ENCODE results near the gene ARSB. TPM values are rescaled to one million over a fixed set of nuclear protein-coding genes. Genes with fewer than 3 reads are reported as not detected.

Gene ARSB
- polyA plus RNA-seq, 2 of the 4 experiments (the other 2 are of a cell fraction), result 8.4 to 13.4 TPM

DNA sequence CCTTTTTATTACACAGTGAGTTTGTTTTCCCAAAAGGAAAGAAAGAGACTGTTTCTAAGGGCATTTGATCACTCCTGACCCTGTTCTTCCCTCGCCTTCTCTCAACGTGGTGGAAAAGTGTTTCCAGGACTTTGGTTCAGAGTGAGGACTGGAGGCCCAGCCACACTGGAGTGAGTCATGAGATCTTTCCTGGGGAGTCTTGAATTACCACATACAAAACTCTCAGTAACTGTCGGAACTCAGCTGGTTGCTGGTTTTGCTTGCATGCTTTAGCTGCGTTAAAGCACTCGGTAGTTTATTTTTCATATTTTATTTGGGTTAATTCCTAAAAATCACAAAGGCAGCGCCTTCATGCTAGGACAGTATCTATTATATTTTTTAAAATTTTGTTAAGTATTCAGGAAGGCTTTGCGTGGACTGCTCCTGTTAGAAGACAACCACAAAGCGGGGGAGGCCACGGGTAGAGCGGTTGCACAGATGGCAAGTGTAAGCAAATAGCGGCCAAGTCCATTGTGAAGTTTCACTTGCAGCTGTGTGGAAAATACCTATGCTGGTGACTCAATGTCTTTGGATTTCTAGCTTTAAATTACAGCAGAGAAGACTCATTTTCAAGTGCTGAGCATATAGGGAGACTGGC lies 77.7 kb downstream of the ARSB start:
- FAIRE-seq, result no peak
- H3K4me2 ChIP-seq, result no peak overlapping the region
- POLR2A ChIA-PET, result no interaction called here

DNA sequence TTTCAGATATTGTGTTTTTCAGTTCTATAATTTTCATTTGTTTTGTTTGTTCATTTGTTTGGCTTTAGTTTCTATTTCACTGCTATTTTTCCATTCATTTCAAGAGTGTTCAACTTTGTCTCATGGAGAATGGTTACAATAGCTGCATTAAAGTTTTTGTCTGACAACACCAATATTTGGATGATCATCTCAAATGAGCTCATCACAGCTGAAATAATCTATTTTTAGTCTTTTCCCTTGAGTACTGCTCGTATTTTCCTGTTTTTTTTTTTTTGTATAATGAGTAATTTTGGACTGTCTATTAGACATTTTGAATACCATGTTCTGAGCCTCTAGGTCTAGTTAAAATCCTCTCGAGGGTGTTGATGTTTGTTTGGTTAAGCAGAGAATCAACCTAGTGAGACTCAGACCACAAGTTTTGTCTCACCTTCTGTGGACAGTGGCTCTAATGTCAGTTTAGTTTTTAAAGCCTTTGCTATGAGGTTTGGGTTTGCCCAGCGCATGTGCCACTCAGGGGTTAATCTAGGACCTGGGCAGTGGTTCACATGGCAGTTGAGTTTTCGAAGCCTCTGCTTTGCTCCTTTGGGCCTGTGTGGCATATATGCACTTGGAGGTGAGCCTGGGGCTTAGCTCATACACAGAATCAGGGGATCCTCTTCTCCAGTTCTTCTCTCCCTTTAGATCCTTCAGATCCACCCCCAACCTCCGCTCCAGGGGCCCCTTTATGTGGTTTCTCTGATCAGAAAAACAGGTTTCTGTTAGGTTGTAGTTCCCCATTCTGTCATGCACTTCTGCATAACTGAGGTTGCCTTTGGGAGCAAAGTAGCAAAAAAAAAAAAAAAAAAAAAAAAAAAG lies 79.8 kb downstream of the ARSB start:
- DNase-seq (ENCODE audit: low read depth in 1 of 2, low spot score in 1 of 2) (no peak), ATAC-seq (no peak), FAIRE-seq (no peak)
- TF ChIP-seq JUNB (IDR thresholded peaks at IDR 0.05), result no peak
- no peak for TF ChIP-seq KDM1A (IDR thresholded peaks at IDR 0.05; ENCODE audit: low read depth)
- no peak for TF ChIP-seq HEYL (CRISPR knock-in tag; IDR thresholded peaks at IDR 0.05)
- TF ChIP-seq PHF8 (IDR thresholded peaks at IDR 0.05; ENCODE audit: borderline replicate concordance, low read depth), result no peak
- TF ChIP-seq, protein P1, sequence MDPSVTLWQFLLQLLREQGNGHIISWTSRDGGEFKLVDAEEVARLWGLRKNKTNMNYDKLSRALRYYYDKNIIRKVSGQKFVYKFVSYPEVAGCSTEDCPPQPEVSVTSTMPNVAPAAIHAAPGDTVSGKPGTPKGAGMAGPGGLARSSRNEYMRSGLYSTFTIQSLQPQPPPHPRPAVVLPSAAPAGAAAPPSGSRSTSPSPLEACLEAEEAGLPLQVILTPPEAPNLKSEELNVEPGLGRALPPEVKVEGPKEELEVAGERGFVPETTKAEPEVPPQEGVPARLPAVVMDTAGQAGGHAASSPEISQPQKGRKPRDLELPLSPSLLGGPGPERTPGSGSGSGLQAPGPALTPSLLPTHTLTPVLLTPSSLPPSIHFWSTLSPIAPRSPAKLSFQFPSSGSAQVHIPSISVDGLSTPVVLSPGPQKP (IDR thresholded peaks at IDR 0.05; ENCODE audit: low read depth, low read length), result no peak
- no peak for TF ChIP-seq HDAC2 (IDR thresholded peaks at IDR 0.05)
- TF ChIP-seq NR3C1 (IDR thresholded peaks at IDR 0.05), result no peak
- TF ChIP-seq RNF2 (IDR thresholded peaks at IDR 0.05; ENCODE audit: borderline replicate concordance, low read depth), result no peak
- TF ChIP-seq E2F6 (IDR thresholded peaks at IDR 0.05; ENCODE audit: borderline replicate concordance, low read depth), result no peak
- TF ChIP-seq POLR2A (IDR thresholded peaks at IDR 0.05; ENCODE audit: low read length), result no peak
- TF ChIP-seq ZFP36 (IDR thresholded peaks at IDR 0.05; ENCODE audit: borderline replicate concordance, partially characterized antibody), result no peak
- no peak for TF ChIP-seq MAZ (IDR thresholded peaks at IDR 0.05; ENCODE audit: borderline replicate concordance, low read depth, low read length)
- no peak for TF ChIP-seq JUN (IDR thresholded peaks at IDR 0.05)
- TF ChIP-seq, protein P2, sequence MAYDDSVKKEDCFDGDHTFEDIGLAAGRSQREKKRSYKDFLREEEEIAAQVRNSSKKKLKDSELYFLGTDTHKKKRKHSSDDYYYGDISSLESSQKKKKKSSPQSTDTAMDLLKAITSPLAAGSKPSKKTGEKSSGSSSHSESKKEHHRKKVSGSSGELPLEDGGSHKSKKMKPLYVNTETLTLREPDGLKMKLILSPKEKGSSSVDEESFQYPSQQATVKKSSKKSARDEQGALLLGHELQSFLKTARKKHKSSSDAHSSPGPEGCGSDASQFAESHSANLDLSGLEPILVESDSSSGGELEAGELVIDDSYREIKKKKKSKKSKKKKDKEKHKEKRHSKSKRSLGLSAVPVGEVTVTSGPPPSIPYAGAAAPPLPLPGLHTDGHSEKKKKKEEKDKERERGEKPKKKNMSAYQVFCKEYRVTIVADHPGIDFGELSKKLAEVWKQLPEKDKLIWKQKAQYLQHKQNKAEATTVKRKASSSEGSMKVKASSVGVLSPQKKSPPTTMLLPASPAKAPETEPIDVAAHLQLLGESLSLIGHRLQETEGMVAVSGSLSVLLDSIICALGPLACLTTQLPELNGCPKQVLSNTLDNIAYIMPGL (CRISPR knock-in tag; IDR thresholded peaks at IDR 0.05; ENCODE audit: borderline replicate concordance), result no peak
- TF ChIP-seq NPAS2 (CRISPR knock-in tag; IDR thresholded peaks at IDR 0.05; ENCODE audit: borderline replicate concordance), result no peak
- no peak for TF ChIP-seq HOXB13 (CRISPR knock-in tag; IDR thresholded peaks at IDR 0.05; ENCODE audit: low read depth)
- no peak for TF ChIP-seq MAFK (IDR thresholded peaks at IDR 0.05; ENCODE audit: partially characterized antibody)
- TF ChIP-seq POLR2AphosphoS2 (conservative IDR thresholded peaks at IDR 0.05; ENCODE audit: low read length), result no peak
- no peak for TF ChIP-seq RCOR1 (IDR thresholded peaks at IDR 0.05; ENCODE audit: low read depth, low read length)
- TF ChIP-seq TP53 (CRISPR knock-in tag; IDR thresholded peaks at IDR 0.05), result no peak
- Histone ChIP-seq H3K4me2 (no peak overlapping the region), H3K4me1 (no peaks in the 10 kb centered on the region), H3K27ac (no peak overlapping the region), H3K9me3 (no peaks in the 10 kb centered on the region), H3K4me3 (no peak overlapping the region)
- CTCF ChIA-PET, result interaction anchor here (0.7 to 1.0 kb wide), 3 partner anchors 15 to 368 kb away, joined by 3 read pairs; no protein-coding TSS in a partner anchor
- 76% methylated on average over 5 of the region's 5 CpGs for WGBS (ENCODE audit: missing lambda C conversion rate)
- POLR2A ChIA-PET, result no interaction called here

More for the DNA sequence above, 77.7 kb downstream of the ARSB start:
- DNase-seq (ENCODE audit: low read depth in 1 of 2, low spot score in 1 of 2) (no peak), ATAC-seq (no peak)
- Histone ChIP-seq H3K4me3 (no peak overlapping the region), H3K9me3 (no peaks in the 10 kb centered on the region), H3K27ac (no peak overlapping the region), H3K4me1 (no peaks in the 10 kb centered on the region)
- CTCF ChIA-PET, result interaction anchor here (0.6 to 1.8 kb wide), 3 partner anchors 8 to 1178 kb away, joined by 3 to 5 read pairs (median 3); no protein-coding TSS in a partner anchor
- 92% methylated on average over 11 of the region's 11 CpGs for WGBS (ENCODE audit: missing lambda C conversion rate)
- TF ChIP-seq JUNB (IDR thresholded peaks at IDR 0.05), result no peak
- TF ChIP-seq BCL3 (IDR thresholded peaks at IDR 0.05), result no peak
- TF ChIP-seq ATOH8 (CRISPR knock-in tag; IDR thresholded peaks at IDR 0.05; ENCODE audit: low read depth), result no peak
- TF ChIP-seq, protein P3, sequence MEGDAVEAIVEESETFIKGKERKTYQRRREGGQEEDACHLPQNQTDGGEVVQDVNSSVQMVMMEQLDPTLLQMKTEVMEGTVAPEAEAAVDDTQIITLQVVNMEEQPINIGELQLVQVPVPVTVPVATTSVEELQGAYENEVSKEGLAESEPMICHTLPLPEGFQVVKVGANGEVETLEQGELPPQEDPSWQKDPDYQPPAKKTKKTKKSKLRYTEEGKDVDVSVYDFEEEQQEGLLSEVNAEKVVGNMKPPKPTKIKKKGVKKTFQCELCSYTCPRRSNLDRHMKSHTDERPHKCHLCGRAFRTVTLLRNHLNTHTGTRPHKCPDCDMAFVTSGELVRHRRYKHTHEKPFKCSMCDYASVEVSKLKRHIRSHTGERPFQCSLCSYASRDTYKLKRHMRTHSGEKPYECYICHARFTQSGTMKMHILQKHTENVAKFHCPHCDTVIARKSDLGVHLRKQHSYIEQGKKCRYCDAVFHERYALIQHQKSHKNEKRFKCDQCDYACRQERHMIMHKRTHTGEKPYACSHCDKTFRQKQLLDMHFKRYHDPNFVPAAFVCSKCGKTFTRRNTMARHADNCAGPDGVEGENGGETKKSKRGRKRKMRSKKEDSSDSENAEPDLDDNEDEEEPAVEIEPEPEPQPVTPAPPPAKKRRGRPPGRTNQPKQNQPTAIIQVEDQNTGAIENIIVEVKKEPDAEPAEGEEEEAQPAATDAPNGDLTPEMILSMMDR (IDR thresholded peaks at IDR 0.05), result no peak

Measured in A549 (cell line).